ENCODE results near the gene CCDC13.
A peak's percentile ranks its signal among the peaks of the same experiment; 100 is the strongest.

Gene CCDC13

DNA sequence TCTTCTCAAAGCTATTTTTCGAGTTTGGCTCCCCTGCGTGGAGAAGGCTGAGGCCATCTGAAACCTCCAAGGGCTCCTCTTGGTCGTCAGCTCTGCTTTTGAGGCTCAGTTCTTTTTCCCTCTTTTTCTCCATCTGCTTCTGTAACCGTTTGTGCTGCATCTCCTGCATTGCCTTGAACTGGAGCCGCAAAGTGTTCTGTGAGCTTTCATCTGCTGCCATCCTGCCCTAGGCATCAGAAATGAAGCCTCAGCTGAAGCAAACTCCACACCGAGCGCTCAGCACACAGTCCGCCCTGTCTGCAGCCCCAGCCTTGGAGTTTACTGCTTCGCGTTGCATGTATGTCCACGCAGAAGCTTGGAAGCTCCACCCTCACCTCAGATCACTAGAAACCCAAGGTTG, 14.9 kb downstream of the CCDC13 start:
- no peak for DNase-seq (ENCODE audit: low read depth in 1 of 2, low spot score in 1 of 2)
- Histone ChIP-seq H3K4me3 (replicated peaks; ENCODE audit: insufficient read depth, low read length) (no peak overlapping the region), H3K27ac (replicated peaks) (no peak overlapping the region), H3K27me3 (ENCODE audit: insufficient read depth, poor library complexity, severe bottlenecking) (no peaks in the 10 kb centered on the region)
- TF ChIP-seq SPI1 (IDR thresholded peaks at IDR 0.05; ENCODE audit: borderline replicate concordance, low read depth): no peak
- TF ChIP-seq CTCF (IDR thresholded peaks at IDR 0.05; ENCODE audit: insufficient read depth, low read length): no peak
- TF ChIP-seq POLR2AphosphoS5 (IDR thresholded peaks at IDR 0.05; ENCODE audit: low read depth): no peak
- no peak for TF ChIP-seq GABPA (IDR thresholded peaks at IDR 0.05; ENCODE audit: low read depth)
- TF ChIP-seq, protein P1, sequence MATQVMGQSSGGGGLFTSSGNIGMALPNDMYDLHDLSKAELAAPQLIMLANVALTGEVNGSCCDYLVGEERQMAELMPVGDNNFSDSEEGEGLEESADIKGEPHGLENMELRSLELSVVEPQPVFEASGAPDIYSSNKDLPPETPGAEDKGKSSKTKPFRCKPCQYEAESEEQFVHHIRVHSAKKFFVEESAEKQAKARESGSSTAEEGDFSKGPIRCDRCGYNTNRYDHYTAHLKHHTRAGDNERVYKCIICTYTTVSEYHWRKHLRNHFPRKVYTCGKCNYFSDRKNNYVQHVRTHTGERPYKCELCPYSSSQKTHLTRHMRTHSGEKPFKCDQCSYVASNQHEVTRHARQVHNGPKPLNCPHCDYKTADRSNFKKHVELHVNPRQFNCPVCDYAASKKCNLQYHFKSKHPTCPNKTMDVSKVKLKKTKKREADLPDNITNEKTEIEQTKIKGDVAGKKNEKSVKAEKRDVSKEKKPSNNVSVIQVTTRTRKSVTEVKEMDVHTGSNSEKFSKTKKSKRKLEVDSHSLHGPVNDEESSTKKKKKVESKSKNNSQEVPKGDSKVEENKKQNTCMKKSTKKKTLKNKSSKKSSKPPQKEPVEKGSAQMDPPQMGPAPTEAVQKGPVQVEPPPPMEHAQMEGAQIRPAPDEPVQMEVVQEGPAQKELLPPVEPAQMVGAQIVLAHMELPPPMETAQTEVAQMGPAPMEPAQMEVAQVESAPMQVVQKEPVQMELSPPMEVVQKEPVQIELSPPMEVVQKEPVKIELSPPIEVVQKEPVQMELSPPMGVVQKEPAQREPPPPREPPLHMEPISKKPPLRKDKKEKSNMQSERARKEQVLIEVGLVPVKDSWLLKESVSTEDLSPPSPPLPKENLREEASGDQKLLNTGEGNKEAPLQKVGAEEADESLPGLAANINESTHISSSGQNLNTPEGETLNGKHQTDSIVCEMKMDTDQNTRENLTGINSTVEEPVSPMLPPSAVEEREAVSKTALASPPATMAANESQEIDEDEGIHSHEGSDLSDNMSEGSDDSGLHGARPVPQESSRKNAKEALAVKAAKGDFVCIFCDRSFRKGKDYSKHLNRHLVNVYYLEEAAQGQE (IDR thresholded peaks at IDR 0.05; ENCODE audit: insufficient replicate concordance, low read depth): no peak

DNA sequence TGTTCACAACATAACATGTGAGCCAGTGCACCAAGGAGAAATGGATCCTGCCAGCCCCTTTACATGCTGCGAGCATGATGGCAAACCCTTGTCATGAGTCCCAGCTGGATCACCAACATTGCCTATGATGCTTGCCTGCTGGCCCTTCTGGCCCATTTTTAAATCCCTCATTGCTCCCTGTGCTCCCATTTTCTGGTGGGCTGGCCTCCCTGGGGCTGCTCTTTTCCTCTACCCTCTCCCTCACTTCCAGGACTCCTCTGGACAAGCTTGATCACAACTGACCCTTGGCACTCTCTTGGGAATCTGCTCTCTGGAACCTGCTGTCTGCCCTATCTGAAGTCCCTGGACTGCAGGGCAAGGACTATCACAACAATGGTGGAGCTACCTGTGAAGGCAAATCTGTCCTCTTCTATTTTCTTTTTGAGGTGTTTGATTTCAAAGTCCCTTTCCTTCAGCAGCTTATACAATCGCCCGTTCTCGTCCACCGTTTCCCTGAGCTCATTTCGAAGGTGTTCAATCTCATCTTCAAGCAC, 16.3 kb downstream of the CCDC13 start:
- Histone ChIP-seq H3K27ac (replicated peaks) (no peak overlapping the region), H3K4me3 (replicated peaks; ENCODE audit: insufficient read depth, low read length) (no peak overlapping the region), H3K27me3 (ENCODE audit: insufficient read depth, poor library complexity, severe bottlenecking) (no peaks in the 10 kb centered on the region)
- no peak for TF ChIP-seq POLR2AphosphoS5 (IDR thresholded peaks at IDR 0.05; ENCODE audit: low read depth)
- TF ChIP-seq SPI1 (IDR thresholded peaks at IDR 0.05; ENCODE audit: borderline replicate concordance, low read depth): no peak
- TF ChIP-seq CTCF (IDR thresholded peaks at IDR 0.05; ENCODE audit: insufficient read depth, low read length): no peak
- no peak for TF ChIP-seq GABPA (IDR thresholded peaks at IDR 0.05; ENCODE audit: low read depth)
- no peak for DNase-seq (ENCODE audit: low read depth in 1 of 2, low spot score in 1 of 2)

- no peak overlapping the region for H3K27ac ChIP-seq (replicated peaks)
- peak in 1 of 2 experiments; percentile 55 for DNase-seq (ENCODE audit: low read depth in 1 of 2, low spot score in 1 of 2)
- no peak for TF ChIP-seq GABPA (IDR thresholded peaks at IDR 0.05; ENCODE audit: low read depth)
- TF ChIP-seq CTCF (IDR thresholded peaks at IDR 0.05; ENCODE audit: insufficient read depth, low read length): peak; percentile 50
- no peak for TF ChIP-seq SPI1 (IDR thresholded peaks at IDR 0.05; ENCODE audit: borderline replicate concordance, low read depth)
- no peak overlapping the region for H3K4me3 ChIP-seq (replicated peaks; ENCODE audit: insufficient read depth, low read length)
- H3K27me3 ChIP-seq (ENCODE audit: insufficient read depth, poor library complexity, severe bottlenecking): no peaks in the 10 kb centered on the region
These were observed 17.1 kb downstream of the CCDC13 start for GRCh38 chr3:42755681-42756578.

GRCh38 chr3:42753757-42754156, 19.3 kb downstream of the CCDC13 start:
- no peaks in the 10 kb centered on the region for H3K27me3 ChIP-seq (ENCODE audit: insufficient read depth, poor library complexity, severe bottlenecking)
- no peak for DNase-seq (ENCODE audit: low read depth in 1 of 2, low spot score in 1 of 2)
- H3K4me3 ChIP-seq (replicated peaks; ENCODE audit: insufficient read depth, low read length): no peak overlapping the region
- H3K27ac ChIP-seq (replicated peaks): no peak overlapping the region
- TF ChIP-seq GABPA (IDR thresholded peaks at IDR 0.05; ENCODE audit: low read depth) (no peak), CTCF (IDR thresholded peaks at IDR 0.05; ENCODE audit: insufficient read depth, low read length) (no peak), SPI1 (IDR thresholded peaks at IDR 0.05; ENCODE audit: borderline replicate concordance, low read depth) (no peak), POLR2AphosphoS5 (IDR thresholded peaks at IDR 0.05; ENCODE audit: low read depth) (no peak)
- TF ChIP-seq, protein P1 (IDR thresholded peaks at IDR 0.05; ENCODE audit: insufficient replicate concordance, low read depth): no peak
